ENCODE results near the gene CD27.

Gene CD27

GRCh38 chr12:6438345-6438744 is 6.4 kb upstream of the CD27 start:
- Histone ChIP-seq H3K4me1 (ENCODE audit: control insufficient read depth, insufficient read depth, low read length) (peaks cover 10% of the 10 kb centered on the region), H3K27me3 (ENCODE audit: control insufficient read depth, insufficient read depth, low read length) (no peaks in the 10 kb centered on the region), H3K9me3 (ENCODE audit: control insufficient read depth, insufficient read depth, low read length) (no peaks in the 10 kb centered on the region), H3K9ac (ENCODE audit: low read depth, low read length) (no peak overlapping the region), H3K36me3 (ENCODE audit: control insufficient read depth, insufficient read depth, low read length) (no peaks in the 10 kb centered on the region), H3K4me3 (ENCODE audit: low read depth, low read length) (no peak overlapping the region)

- no peaks in the 10 kb centered on the region for H3K4me1 ChIP-seq (ENCODE audit: control insufficient read depth, insufficient read depth, low read length)
- no peak overlapping the region for H3K4me3 ChIP-seq (ENCODE audit: low read depth, low read length)
- H3K27me3 ChIP-seq (ENCODE audit: control insufficient read depth, insufficient read depth, low read length) = no peaks in the 10 kb centered on the region
- H3K36me3 ChIP-seq (ENCODE audit: control insufficient read depth, insufficient read depth, low read length) = no peaks in the 10 kb centered on the region
- no peaks in the 10 kb centered on the region for H3K9me3 ChIP-seq (ENCODE audit: control insufficient read depth, insufficient read depth, low read length)
- H3K9ac ChIP-seq (ENCODE audit: low read depth, low read length) = no peak overlapping the region
Measured at GRCh38 chr12:6440391-6440790, 4.4 kb upstream of the CD27 start.

- H3K4me3 ChIP-seq (ENCODE audit: low read depth, low read length) = no peak overlapping the region
- H3K9ac ChIP-seq (ENCODE audit: low read depth, low read length) = no peak overlapping the region
- H3K27me3 ChIP-seq (ENCODE audit: control insufficient read depth, insufficient read depth, low read length) = no peaks in the 10 kb centered on the region
- H3K4me1 ChIP-seq (ENCODE audit: control insufficient read depth, insufficient read depth, low read length) = no peaks in the 10 kb centered on the region
- H3K9me3 ChIP-seq (ENCODE audit: control insufficient read depth, insufficient read depth, low read length) = no peaks in the 10 kb centered on the region
- H3K36me3 ChIP-seq (ENCODE audit: control insufficient read depth, insufficient read depth, low read length) = no peaks in the 10 kb centered on the region
Measured at GRCh38 chr12:6442836-6443235, 1.9 kb upstream of the CD27 start.

GRCh38 chr12:6443361-6443983 is 1.3 kb upstream of the CD27 start:
- Histone ChIP-seq H3K27me3 (ENCODE audit: control insufficient read depth, insufficient read depth, low read length) (no peaks in the 10 kb centered on the region), H3K36me3 (ENCODE audit: control insufficient read depth, insufficient read depth, low read length) (no peaks in the 10 kb centered on the region), H3K4me1 (ENCODE audit: control insufficient read depth, insufficient read depth, low read length) (no peaks in the 10 kb centered on the region), H3K4me3 (ENCODE audit: low read depth, low read length) (no peak overlapping the region), H3K9me3 (ENCODE audit: control insufficient read depth, insufficient read depth, low read length) (no peaks in the 10 kb centered on the region), H3K9ac (ENCODE audit: low read depth, low read length) (no peak overlapping the region)

GRCh38 chr12:6444031-6444430 is 724 bp upstream of the CD27 start:
- H3K4me3 ChIP-seq (ENCODE audit: low read depth, low read length) = no peak overlapping the region
- no peak overlapping the region for H3K9ac ChIP-seq (ENCODE audit: low read depth, low read length)

GRCh38 chr12:6450091-6450868 is 5.5 kb downstream of the CD27 start:
- Histone ChIP-seq H3K9me3 (ENCODE audit: control insufficient read depth, insufficient read depth, low read length) (no peaks in the 10 kb centered on the region), H3K4me3 (ENCODE audit: low read depth, low read length) (peak overlapping the region; percentile 50), H3K4me1 (ENCODE audit: control insufficient read depth, insufficient read depth, low read length) (peaks cover 17% of the 10 kb centered on the region), H3K27me3 (ENCODE audit: control insufficient read depth, insufficient read depth, low read length) (no peaks in the 10 kb centered on the region), H3K36me3 (ENCODE audit: control insufficient read depth, insufficient read depth, low read length) (no peaks in the 10 kb centered on the region), H3K9ac (ENCODE audit: low read depth, low read length) (peak overlapping the region; percentile 77)

More at GRCh38 chr12:6444031-6444430, 724 bp upstream of the CD27 start:
- Histone ChIP-seq H3K27me3 (ENCODE audit: control insufficient read depth, insufficient read depth, low read length) (no peaks in the 10 kb centered on the region), H3K9me3 (ENCODE audit: control insufficient read depth, insufficient read depth, low read length) (no peaks in the 10 kb centered on the region), H3K36me3 (ENCODE audit: control insufficient read depth, insufficient read depth, low read length) (no peaks in the 10 kb centered on the region), H3K4me1 (ENCODE audit: control insufficient read depth, insufficient read depth, low read length) (no peaks in the 10 kb centered on the region)

GRCh38 chr12:6450869-6451347 is 6.2 kb downstream of the CD27 start:
- Histone ChIP-seq H3K27me3 (ENCODE audit: control insufficient read depth, insufficient read depth, low read length) (no peaks in the 10 kb centered on the region), H3K4me1 (ENCODE audit: control insufficient read depth, insufficient read depth, low read length) (peaks cover 17% of the 10 kb centered on the region), H3K9me3 (ENCODE audit: control insufficient read depth, insufficient read depth, low read length) (no peaks in the 10 kb centered on the region), H3K36me3 (ENCODE audit: control insufficient read depth, insufficient read depth, low read length) (no peaks in the 10 kb centered on the region), H3K9ac (ENCODE audit: low read depth, low read length) (peak overlapping the region; percentile 77), H3K4me3 (ENCODE audit: low read depth, low read length) (peak overlapping the region; percentile 50)

- Histone ChIP-seq H3K9me3 (ENCODE audit: control insufficient read depth, insufficient read depth, low read length) (no peaks in the 10 kb centered on the region), H3K36me3 (ENCODE audit: control insufficient read depth, insufficient read depth, low read length) (no peaks in the 10 kb centered on the region), H3K4me3 (ENCODE audit: low read depth, low read length) (peak within 1 kb of the TSS; percentile 50), H3K4me1 (ENCODE audit: control insufficient read depth, insufficient read depth, low read length) (peaks cover 17% of the 10 kb centered on the region), H3K9ac (ENCODE audit: low read depth, low read length) (peak within 1 kb of the TSS; percentile 77), H3K27me3 (ENCODE audit: control insufficient read depth, insufficient read depth, low read length) (no peaks in the 10 kb centered on the region)
Measured at GRCh38 chr12:6451348-6452244, 6.8 kb downstream of the CD27 start, which contains the start of gene TAPBPL. Gene TAPBPL, plus strand, starts transcription at chr12:6452042. Its CDS starts 207 bp downstream, at chr12:6452249.

GRCh38 chr12:6452245-6452943 is 7.6 kb downstream of the CD27 start:
- Histone ChIP-seq H3K36me3 (ENCODE audit: control insufficient read depth, insufficient read depth, low read length) (no peaks in the 10 kb centered on the region), H3K9me3 (ENCODE audit: control insufficient read depth, insufficient read depth, low read length) (no peaks in the 10 kb centered on the region), H3K9ac (ENCODE audit: low read depth, low read length) (peak overlapping the region; percentile 77), H3K27me3 (ENCODE audit: control insufficient read depth, insufficient read depth, low read length) (no peaks in the 10 kb centered on the region), H3K4me1 (ENCODE audit: control insufficient read depth, insufficient read depth, low read length) (peaks cover 17% of the 10 kb centered on the region), H3K4me3 (ENCODE audit: low read depth, low read length) (peak overlapping the region; percentile 50)

- Histone ChIP-seq H3K36me3 (ENCODE audit: control insufficient read depth, insufficient read depth, low read length) (no peaks in the 10 kb centered on the region), H3K4me3 (ENCODE audit: low read depth, low read length) (no peak overlapping the region), H3K27me3 (ENCODE audit: control insufficient read depth, insufficient read depth, low read length) (no peaks in the 10 kb centered on the region), H3K9ac (ENCODE audit: low read depth, low read length) (no peak overlapping the region), H3K4me1 (ENCODE audit: control insufficient read depth, insufficient read depth, low read length) (peaks cover 17% of the 10 kb centered on the region), H3K9me3 (ENCODE audit: control insufficient read depth, insufficient read depth, low read length) (no peaks in the 10 kb centered on the region)
Measured at GRCh38 chr12:6452944-6453630, 8.3 kb downstream of the CD27 start.
